Measurements from ENCODE around the gene CA12.

GRCh38 chr15:63418811-63419210 is 37.2 kb upstream of the CA12 start:
- TF ChIP-seq POLR2A (IDR thresholded peaks at IDR 0.05): no peak
- no peak for TF ChIP-seq CTCF (IDR thresholded peaks at IDR 0.05)
